HAP-1 (cell line): Measurements from ENCODE around the gene XPO6.

Experiments used
- DNase-seq, 2 experiments: peaks; one replicate each; pipeline ENCODE4 v3.0.0-alpha.2; 2016 to 2020; ENCODE audit warnings: low spot score in 2 of 2
- H3K27me3 ChIP-seq: fragments of 250-450 bp; sonication (Bioruptor Pico); 2 replicates; pipeline ENCODE4 v1.5.1; 2020; ENCODE audit warnings: low read depth, mild to moderate bottlenecking, moderate library complexity
- H3K36me3 ChIP-seq: fragments of 250-450 bp; sonication (Bioruptor Pico); replicated peaks from 2 replicates; pipeline ENCODE4 v1.5.1; 2020; ENCODE audit warnings: mild to moderate bottlenecking
- H3K4me1 ChIP-seq: fragments of 250-450 bp; sonication (Bioruptor Pico); 2 replicates; pipeline ENCODE4 v1.5.1; 2020; ENCODE audit warnings: mild to moderate bottlenecking
- H3K4me3 ChIP-seq: fragments of 250-450 bp; sonication (Bioruptor Pico); 2 replicates; pipeline ENCODE4 v1.5.1; 2020; ENCODE audit warnings: mild to moderate bottlenecking, moderate library complexity
- H3K9me3 ChIP-seq: fragments of 250-450 bp; sonication (Bioruptor Pico); 2 replicates; pipeline ENCODE4 v1.5.1; 2020; ENCODE audit warnings: mild to moderate bottlenecking, moderate library complexity
- in situ Hi-C: fragments of 300-500 bp; cut with MboI; formaldehyde crosslinking; loops from 3 replicates; pipeline ENCODE4 v1.14.3; 2020; ENCODE audit warnings: low sequenced_read_pairs, inconsistent platforms, mixed read lengths

Gene XPO6

DNA sequence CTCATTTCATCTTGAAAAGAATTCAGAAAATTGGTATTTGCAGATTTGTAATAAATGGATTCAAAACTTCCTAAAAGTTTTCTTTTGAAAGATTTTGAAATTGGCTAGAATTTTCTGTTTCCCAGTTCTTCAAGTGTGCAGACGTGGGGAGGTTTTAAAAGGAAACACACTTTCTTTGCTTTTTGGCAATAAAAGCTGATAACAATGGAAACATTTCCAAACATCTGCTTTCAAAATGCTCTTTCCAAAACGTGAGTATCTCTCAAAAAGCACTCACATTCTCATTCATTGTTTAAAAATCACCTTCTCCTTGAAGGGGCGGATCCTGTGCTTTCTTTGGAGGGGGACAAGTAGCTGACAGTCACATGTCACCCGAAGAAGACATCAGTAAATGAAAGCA lies 139.7 kb downstream of the XPO6 start:
- Histone ChIP-seq H3K27me3 (peaks cover 6% of the 10 kb centered on the region), H3K4me1 (no peaks in the 10 kb centered on the region; the same call in 1 of the 2 replicates), H3K36me3 (no peaks in the 10 kb centered on the region), H3K9me3 (no peaks in the 10 kb centered on the region), H3K4me3 (no peak overlapping the region)
- in situ Hi-C loops: loop anchor here (25.0 kb wide), 1 partner anchor 460 kb away; no protein-coding TSS in a partner anchor
- DNase-seq: no peak

DNA sequence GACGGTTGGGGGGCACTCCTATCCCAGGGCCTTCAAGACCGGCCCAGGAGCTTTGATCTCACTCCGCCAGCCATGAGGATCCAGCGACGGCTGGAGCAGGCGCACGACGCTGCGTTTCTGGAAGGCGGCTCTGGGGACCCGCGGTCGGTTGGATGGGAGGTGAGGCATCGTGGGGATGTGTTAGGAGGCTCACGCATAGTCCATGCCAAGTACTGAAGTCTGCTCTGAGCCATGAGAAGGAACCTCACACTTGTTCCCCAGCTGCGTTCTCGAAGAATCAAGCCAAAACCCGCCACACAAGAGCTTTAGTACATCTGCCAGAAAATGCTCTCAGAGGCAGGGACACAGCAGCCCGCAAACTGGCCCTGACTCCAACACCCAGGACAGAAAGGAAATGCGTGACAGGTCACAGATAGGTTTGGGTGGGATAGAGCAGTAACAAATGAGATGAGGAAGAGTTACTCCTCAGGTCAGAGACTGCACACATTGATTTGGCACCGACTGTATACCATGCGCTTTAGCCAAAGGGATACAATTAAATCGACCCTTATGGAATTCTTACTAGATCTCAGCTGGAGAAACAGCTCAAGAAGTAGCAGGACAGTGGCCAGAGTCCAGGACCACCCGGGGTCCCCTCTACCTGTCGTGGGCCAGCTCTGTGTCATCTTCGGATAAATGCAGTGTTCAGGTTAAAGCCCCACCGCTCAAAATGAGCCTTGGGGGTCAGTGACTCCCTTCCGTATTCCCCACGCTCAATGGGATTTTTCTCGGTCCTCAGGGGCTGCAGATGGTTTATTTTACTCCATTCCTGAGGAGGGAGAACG lies 141.6 kb downstream of the XPO6 start:
- Histone ChIP-seq H3K4me1 (no peaks in the 10 kb centered on the region; the same call in 1 of the 2 replicates), H3K9me3 (no peaks in the 10 kb centered on the region), H3K27me3 (peaks cover 9% of the 10 kb centered on the region), H3K36me3 (no peaks in the 10 kb centered on the region), H3K4me3 (no peak overlapping the region)
- DNase-seq: no peak
- in situ Hi-C loops: loop anchor here (25.0 kb wide), 1 partner anchor 458 kb away; no protein-coding TSS in a partner anchor

DNA sequence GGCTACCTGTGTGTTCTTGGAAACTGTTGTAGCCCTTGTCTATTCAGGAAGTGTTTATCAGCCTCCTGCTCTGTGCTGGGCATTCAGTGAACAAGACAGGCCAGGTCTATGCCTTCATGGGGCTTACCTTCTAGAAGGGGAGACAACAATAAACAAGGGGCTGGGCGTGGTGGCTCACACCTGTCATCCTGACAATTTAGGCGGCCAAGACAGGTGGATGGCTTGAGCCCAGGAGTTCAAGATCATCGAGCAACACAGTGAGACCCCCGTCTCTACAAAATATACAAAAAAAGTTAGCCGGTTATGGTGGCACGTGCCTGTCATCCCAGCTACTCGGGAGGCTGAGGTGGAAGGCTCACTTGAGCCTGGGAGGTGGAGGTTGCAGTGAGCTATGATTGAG lies 142.8 kb downstream of the XPO6 start:
- Histone ChIP-seq H3K27me3 (peaks cover 20% of the 10 kb centered on the region), H3K36me3 (no peaks in the 10 kb centered on the region), H3K9me3 (no peaks in the 10 kb centered on the region), H3K4me3 (no peak overlapping the region), H3K4me1 (no peaks in the 10 kb centered on the region; the same call in 1 of the 2 replicates)
- DNase-seq: no peak
- in situ Hi-C loops: loop anchor here (25.0 kb wide), 1 partner anchor 457 kb away; no protein-coding TSS in a partner anchor

DNA sequence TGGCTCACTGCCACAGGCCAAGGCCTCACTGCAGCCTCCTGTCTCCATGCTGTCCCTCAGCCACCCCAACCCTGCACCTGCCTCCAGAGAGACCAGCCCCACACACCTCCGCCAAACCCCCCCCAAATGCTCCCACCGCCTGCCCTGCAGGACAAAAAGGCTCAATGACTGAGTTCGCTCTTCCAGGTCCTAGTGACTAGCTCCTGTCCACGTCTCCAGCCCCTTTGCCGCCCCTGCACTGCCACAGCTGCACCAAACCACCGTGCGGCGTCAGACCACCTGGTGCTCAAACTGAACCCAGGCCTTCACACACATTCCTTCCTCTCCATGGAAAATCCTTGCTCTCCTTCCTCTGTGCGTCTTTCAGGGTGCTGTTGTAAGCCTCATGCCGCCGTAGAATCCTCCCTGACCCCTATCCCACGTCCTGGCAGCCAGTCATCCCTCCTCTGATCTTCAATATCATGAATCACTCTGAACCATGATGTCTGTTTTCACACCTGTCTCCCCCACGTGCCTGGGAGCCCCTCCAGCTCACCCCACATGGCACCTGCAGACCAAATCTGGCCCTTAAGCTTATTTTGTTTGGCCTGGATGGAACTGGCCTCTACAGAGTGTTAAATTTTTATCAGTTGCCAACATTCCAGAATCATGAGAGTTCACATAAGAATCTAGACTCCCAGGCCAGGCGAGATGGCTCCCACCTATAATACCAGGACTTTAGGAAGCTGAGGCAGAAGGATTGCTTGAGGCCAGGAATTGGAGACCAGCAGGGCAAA lies 144.0 kb downstream of the XPO6 start:
- peaks cover 24% of the 10 kb centered on the region for H3K27me3 ChIP-seq
- in situ Hi-C loops: loop anchor here (25.0 kb wide), 1 partner anchor 455 kb away; no protein-coding TSS in a partner anchor
- H3K4me1 ChIP-seq: no peaks in the 10 kb centered on the region; the same call in 1 of the 2 replicates
- H3K9me3 ChIP-seq: no peaks in the 10 kb centered on the region
- DNase-seq: no peak
- no peak overlapping the region for H3K4me3 ChIP-seq
- H3K36me3 ChIP-seq: no peaks in the 10 kb centered on the region

DNA sequence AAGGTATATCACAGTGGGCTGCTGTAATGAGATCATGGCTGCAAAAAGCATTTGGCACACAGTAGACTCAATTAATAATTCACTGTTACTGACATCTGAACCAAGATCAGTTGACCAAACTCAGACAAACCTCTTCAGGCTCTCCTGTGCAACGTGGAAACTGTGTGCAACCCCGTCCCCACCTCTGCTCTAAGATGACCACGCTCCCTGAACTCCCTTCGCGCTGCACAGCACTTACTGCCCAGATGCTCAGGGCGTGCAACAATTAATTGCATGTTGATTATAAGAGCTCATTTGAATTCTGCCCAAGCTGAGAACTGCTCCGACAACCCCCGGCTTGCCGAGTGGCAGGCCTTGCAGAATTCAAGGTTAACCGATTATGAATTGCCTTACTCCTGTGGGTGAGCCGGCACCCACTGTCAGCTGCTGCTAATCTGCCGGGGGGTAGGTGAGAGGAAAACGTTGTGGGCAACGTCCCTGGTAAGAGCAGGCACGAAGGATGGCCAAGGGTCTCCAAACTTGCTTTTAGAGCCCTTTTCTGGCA lies 147.0 kb downstream of the XPO6 start:
- no peaks in the 10 kb centered on the region for H3K36me3 ChIP-seq
- H3K9me3 ChIP-seq: no peaks in the 10 kb centered on the region
- no peak for DNase-seq
- in situ Hi-C loops: loop anchor here (25.0 kb wide), 1 partner anchor 452 kb away; no protein-coding TSS in a partner anchor
- peaks cover 45% of the 10 kb centered on the region for H3K27me3 ChIP-seq
- H3K4me1 ChIP-seq: no peaks in the 10 kb centered on the region
- H3K4me3 ChIP-seq: no peak overlapping the region

DNA sequence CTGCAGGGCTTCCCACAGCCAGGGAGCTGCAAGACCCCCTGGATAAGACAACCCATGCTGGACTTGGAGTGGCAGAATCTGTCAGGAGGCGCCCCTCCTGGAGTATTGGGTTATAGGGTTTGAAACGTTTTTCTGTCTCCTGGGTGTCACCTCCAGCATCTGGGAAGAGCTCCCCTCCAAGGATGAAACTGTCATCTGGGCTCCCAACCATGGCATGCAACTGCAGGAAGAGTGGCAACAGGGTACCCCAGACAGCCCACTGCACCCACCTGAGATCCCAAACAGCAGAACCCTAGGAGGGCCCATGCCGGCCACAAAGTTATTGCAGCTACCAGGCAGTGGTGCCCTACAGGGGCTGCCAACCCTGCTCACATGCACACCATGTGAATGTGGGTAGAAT lies 147.6 kb downstream of the XPO6 start:
- no peak for DNase-seq
- Histone ChIP-seq H3K9me3 (no peaks in the 10 kb centered on the region), H3K36me3 (no peaks in the 10 kb centered on the region), H3K27me3 (peaks cover 49% of the 10 kb centered on the region), H3K4me3 (no peak overlapping the region), H3K4me1 (no peaks in the 10 kb centered on the region)
- in situ Hi-C loops: loop anchor here (25.0 kb wide), 1 partner anchor 452 kb away; no protein-coding TSS in a partner anchor

DNA sequence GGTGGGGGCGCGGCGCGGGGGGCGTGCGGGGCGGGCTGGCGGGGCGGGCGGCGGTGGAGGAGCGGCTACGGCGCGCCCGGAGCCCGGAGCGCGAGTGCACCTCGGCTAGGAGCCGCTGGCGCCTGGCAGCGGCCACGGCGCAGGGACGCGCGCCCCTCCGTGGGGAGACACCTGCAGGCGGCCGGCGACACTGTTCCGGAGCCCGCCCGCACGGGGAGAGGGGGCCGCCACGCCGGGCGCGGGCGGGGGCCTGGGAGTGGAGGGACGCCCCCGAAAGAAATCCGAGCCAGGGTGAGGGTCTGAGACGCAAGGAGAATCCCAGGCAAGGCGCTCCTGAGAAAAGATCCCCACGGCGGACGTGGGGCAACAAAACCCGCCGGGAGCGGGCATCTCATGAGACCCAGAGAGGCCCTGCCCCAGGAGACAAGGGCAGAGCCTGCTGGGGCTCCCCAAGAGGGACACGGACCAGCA lies 148.1 kb downstream of the XPO6 start, which contains the start of gene GSG1L:
TSS of gene GSG1L (minus strand) at position 124 of the 471 bp plus-strand sequence. CDS start 290 bp downstream, outside the sequence.
- no peaks in the 10 kb centered on the region for H3K4me1 ChIP-seq
- no peaks in the 10 kb centered on the region for H3K36me3 ChIP-seq
- no peak for DNase-seq
- H3K4me3 ChIP-seq: no peak within 1 kb of the TSS
- in situ Hi-C loops: loop anchor here (25.0 kb wide), 1 partner anchor 451 kb away; no protein-coding TSS in a partner anchor
- peaks cover 54% of the 10 kb centered on the region for H3K27me3 ChIP-seq
- no peaks in the 10 kb centered on the region for H3K9me3 ChIP-seq

DNA sequence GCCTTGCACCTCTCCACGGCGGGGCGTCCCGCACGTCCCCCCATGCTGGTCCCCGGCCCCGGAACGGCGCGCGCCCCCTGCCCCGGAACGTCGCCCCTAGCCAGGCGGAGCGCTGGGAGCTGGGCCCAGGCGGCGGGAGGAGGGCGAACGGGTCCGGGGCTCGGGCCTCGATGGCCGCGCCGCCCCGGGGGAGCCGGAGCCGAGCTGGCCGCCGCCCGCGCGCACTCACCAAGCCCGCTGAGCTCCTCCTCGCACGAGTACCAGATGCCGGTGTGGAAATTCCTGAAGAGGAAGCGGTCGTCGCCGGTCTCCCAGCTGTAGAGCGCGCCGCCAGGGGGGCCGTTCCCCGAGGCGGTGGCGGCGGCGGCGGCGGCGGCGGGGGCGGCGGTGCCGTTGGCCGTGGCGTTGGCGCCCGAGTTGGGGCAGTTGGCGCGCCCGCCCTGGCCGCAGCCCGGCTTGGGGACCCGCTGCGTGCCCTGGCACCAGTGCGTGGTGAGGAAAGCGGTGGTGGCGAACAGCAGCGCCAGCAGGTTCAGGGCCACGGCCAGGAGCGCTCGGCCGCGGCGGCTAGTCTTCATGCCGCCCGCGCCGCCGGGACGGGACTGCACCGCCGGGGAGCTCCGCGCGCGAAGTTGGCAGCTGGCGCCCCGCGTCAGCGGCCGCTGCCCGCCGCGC lies 148.8 kb downstream of the XPO6 start:
- no peaks in the 10 kb centered on the region for H3K9me3 ChIP-seq
- in situ Hi-C loops: loop anchor here (25.0 kb wide), 1 partner anchor 451 kb away; no protein-coding TSS in a partner anchor
- no peak for DNase-seq
- H3K27me3 ChIP-seq: peaks cover 56% of the 10 kb centered on the region
- no peaks in the 10 kb centered on the region for H3K4me1 ChIP-seq
- H3K36me3 ChIP-seq: no peaks in the 10 kb centered on the region
- no peak overlapping the region for H3K4me3 ChIP-seq

DNA sequence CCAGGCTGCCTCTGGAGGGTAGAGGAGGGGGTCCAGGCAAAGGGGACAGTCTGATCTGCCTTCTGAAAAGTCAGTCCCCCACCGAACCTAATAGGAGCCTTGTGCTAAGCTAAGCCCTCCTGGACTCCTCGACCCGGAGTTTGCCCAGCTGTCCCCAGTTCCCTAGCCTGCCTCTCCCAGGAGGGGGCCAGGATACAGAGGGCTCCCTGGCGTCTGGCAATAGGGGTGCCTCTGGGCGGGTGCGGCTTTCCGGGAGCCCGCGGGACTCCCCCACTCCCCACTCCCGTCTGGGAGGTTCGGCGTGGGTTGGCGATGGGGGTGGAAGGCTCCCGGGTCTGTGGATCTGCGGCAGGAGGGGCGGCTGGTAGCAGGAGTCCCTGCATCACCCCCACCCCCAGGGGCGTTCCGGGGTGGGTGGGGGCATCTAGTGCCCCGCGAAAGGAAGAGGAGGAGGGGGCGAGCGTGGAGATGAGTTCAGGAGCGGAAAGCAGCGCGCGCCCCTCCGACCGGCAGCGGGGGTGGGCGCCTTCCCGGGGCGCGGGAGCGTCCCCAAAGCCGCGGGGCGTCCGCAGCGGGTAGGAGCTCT lies 149.4 kb downstream of the XPO6 start:
- H3K4me1 ChIP-seq: no peaks in the 10 kb centered on the region
- H3K4me3 ChIP-seq: no peak overlapping the region
- in situ Hi-C loops: loop anchor here (25.0 kb wide), 1 partner anchor 450 kb away; no protein-coding TSS in a partner anchor
- no peak for DNase-seq
- H3K9me3 ChIP-seq: no peaks in the 10 kb centered on the region
- peaks cover 58% of the 10 kb centered on the region for H3K27me3 ChIP-seq
- no peaks in the 10 kb centered on the region for H3K36me3 ChIP-seq

DNA sequence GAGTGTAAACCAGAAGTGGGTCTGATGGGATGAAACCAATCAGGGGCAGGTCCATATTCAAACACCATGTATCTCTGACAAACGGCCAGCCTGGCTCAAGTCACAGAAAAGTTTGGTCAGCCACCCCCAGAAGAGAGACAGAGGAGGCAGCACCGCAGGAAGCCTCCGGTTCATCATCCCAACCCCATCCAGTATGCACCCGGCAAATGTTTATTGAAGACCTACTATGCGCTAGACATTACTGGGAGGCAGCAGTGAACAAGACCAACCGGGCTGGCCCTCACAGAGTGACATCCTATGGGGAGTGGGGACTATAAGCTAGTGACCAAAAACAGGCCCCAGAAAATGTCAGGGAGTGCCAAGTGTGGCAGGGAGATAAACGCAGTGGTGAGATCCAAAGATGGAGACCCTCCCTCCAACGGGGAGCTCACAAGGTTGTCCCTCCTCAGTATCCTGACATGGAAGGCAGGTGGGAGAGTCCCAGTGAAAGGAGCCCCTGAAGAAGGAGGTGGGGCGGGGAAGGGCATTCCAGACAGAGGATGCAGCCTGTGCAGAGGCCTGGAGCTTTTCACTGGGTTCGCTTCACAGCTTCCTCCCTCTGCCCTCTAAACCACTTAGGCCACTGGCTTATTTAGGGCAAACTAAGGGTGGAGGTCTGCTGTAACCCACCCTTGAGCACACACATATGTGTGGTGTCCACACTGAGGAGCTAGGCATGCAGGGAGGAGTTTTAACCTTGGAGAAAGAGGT lies 150.2 kb downstream of the XPO6 start:
- H3K4me3 ChIP-seq: no peak overlapping the region
- no peaks in the 10 kb centered on the region for H3K9me3 ChIP-seq
- in situ Hi-C loops: loop anchor here (25.0 kb wide), 1 partner anchor 449 kb away; no protein-coding TSS in a partner anchor
- no peaks in the 10 kb centered on the region for H3K36me3 ChIP-seq
- no peak for DNase-seq
- H3K4me1 ChIP-seq: no peaks in the 10 kb centered on the region
- H3K27me3 ChIP-seq: peaks cover 58% of the 10 kb centered on the region

DNA sequence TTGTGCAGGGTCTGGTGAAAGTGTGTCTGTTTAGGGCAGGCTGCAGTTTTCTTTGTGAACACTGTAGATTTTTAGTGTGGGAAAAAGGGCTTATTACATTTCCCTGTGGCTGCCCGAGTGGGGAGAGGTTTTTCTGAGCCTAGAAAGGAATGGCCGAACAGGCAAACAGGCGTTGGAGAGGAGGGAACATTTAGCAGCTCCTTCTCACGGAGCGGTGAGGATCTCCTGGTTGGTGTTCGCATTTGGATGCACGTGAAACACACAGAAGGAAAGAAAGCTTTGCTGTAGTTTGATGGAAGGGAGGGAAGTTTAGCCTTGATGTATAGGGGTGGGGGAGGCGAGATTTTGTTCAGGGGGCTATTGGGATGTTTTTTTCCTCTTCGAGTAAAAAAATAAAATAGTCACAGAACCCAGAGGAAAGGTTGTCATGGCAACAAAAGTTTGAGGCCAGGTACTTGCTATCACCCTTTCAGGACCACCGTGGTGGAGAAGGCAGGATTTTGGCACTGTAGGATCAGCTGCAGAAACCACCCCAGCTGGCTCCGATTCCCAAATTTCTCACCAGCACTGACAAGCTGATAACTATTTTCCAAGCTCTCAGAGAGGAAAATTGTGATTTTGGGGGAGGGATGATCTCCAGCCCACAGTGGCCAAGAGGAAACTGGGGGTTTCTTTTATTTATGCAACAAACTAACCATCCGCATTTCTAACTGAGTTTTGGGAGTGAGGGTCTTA lies 151.8 kb downstream of the XPO6 start:
- Histone ChIP-seq H3K4me3 (no peak overlapping the region), H3K4me1 (no peaks in the 10 kb centered on the region), H3K36me3 (no peaks in the 10 kb centered on the region), H3K9me3 (no peaks in the 10 kb centered on the region), H3K27me3 (peaks cover 55% of the 10 kb centered on the region)
- in situ Hi-C loops: loop anchor here (25.0 kb wide), 1 partner anchor 448 kb away; no protein-coding TSS in a partner anchor
- no peak for DNase-seq
